Lower leg skin (tissue), 4 donors: ENCODE measurements around the gene SEC61A1. TPM values are rescaled to one million over a fixed set of nuclear protein-coding genes. Genes with fewer than 3 reads are reported as not detected.

Experiments
- DNase-seq, 2 donors: peaks; one replicate each; pipeline ENCODE4 v3.0.0-alpha.2; 2019; ENCODE audit warnings: low spot score in 2 of 2
- H3K4me3 ChIP-seq: fragments of 200-600 bp; sonication (generic); 2 replicates; pipeline ENCODE4 v1.5.1; 2017; ENCODE audit warnings: mild to moderate bottlenecking, low read depth; ENCODE audit not compliant: poor library complexity, severe bottlenecking
- CTCF ChIP-seq, 3 donors: fragments of 450-650 bp; IDR thresholded peaks; one replicate each; pipeline ENCODE4 v1.5.1; 2016; ENCODE audit warnings: antibody characterized with exemption in 3 of 3, mild to moderate bottlenecking in 3 of 3, moderate library complexity in 2 of 3
- POLR2A ChIP-seq, 2 donors: fragments of 450-650 bp; IDR thresholded peaks; one replicate each; pipeline ENCODE4 v1.6.1; 2016 to 2017; ENCODE audit warnings: antibody characterized with exemption in 2 of 2, mild to moderate bottlenecking in 1 of 2, moderate library complexity in 1 of 2
- WGBS, 2 donors: methylation state at CpG; one replicate each; pipeline ENCODE4 v1.1.5; 2018; 5-methylcytosine and 5-hydroxymethylcytosine counted together
- intact Hi-C: fragments of 100-400 bp; cut with DNase I; formaldehyde crosslinking; loops from one replicate; pipeline ENCODE4 v1.15.0; 2023; ENCODE audit warnings: low total_unique reads
- total RNA-seq, 4 donors: library from RNA; depleted of rRNA; stranded (reverse); fragments of >200 nt; gene quantifications; one replicate each; pipeline ENCODE4 v1.1.0, GENCODE V29; 2016

The SEC61A1 gene
- total RNA-seq, 4 donors from 2014 or later = 53.3 to 120 (median 88.9) TPM

DNA sequence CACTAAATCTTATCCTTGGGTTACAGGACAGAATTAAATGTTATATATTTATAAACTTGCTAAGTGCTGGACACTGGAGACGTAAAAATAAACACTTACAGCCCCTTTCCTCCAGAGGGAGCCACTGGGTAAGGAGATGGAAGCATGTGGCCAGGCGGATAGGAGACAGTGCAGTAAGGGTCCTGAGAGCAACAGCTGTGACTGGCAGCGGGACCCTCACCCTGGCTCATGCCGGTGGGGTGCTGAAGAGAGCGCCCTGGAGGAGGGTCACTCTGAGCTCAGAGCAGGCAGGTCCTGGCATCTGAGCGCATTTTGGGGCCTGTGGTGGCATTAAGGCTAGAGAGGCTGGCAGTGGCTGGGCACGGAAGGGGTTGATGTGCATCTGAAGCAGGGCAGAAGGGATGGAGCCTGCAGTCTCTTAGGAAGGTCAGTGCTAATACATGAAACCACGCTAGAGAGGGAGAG is 16.0 kb downstream of the SEC61A1 start:
- TF ChIP-seq CTCF (IDR thresholded peaks at IDR 0.05) = no peak
- TF ChIP-seq POLR2A (IDR thresholded peaks at IDR 0.05) = no peak

DNA sequence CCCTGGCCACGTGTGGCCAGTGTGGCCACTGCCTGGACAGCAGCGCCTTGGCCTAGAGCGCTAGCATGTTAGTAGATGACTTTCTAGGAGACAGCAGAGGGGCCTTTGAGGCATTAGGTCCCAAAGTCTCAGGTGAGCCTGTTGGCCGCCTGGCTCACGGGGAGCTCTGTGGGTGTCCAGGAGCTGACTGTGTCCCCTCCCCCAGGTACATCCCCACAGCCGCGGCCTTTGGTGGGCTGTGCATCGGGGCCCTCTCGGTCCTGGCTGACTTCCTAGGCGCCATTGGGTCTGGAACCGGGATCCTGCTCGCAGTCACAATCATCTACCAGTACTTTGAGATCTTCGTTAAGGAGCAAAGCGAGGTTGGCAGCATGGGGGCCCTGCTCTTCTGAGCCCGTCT is 17.0 kb downstream of the SEC61A1 start:
- no peak for DNase-seq
- TF ChIP-seq POLR2A (IDR thresholded peaks at IDR 0.05) (no peak), CTCF (IDR thresholded peaks at IDR 0.05) (no peak)
- no peak overlapping the region for H3K4me3 ChIP-seq
- 92 to 93% methylated on average over 14 to 15 of the region's 15 CpGs for WGBS, 2 donors
- intact Hi-C loops = no loop called here

More for the DNA sequence above, 16.0 kb downstream of the SEC61A1 start:
- WGBS, 2 donors = 82 to 83% methylated on average over 8 of the region's 8 CpGs
- DNase-seq = no peak
- no peak overlapping the region for H3K4me3 ChIP-seq
- intact Hi-C loops = no loop called here

DNA sequence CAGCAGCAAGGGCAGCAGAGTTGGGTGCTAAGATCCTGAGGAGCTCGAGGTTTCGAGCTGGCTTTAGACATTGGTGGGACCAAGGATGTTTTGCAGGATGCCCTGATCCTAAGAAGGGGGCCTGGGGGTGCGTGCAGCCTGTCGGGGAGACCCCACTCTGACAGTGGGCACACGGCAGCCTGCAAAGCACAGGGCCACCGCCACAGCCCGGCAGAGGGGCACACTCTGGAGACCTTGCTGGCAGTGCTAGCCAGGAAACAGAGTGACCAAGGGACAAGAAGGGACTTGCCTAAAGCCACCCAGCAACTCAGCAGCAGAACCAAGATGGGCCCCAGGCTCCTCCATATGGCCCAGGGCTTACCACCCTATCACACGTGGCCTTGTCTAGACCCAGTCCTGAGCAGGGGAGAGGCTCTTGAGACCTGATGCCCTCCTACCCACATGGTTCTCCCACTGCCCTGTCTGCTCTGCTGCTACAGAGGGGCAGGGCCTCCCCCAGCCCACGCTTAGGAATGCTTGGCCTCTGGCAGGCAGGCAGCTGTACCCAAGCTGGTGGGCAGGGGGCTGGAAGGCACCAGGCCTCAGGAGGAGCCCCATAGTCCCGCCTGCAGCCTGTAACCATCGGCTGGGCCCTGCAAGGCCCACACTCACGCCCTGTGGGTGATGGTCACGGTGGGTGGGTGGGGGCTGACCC is 18.8 kb downstream of the SEC61A1 start:
- WGBS, 2 donors = 90 to 91% methylated on average over 13 of the region's 13 CpGs
- H3K4me3 ChIP-seq = no peak overlapping the region
- intact Hi-C loops = loop anchor here (10.0 kb wide), 1 partner anchor 424 kb away; the partner anchor contains the start of gene GATA2
- TF ChIP-seq CTCF (IDR thresholded peaks at IDR 0.05) (no peak), POLR2A (IDR thresholded peaks at IDR 0.05) (no peak)
- DNase-seq = no peak

GRCh38 chr3:128071771-128072453 is 19.7 kb downstream of the SEC61A1 start:
- no peak for DNase-seq
- H3K4me3 ChIP-seq = no peak overlapping the region
- intact Hi-C loops = loop anchor here (10.0 kb wide), 1 partner anchor 423 kb away; the partner anchor contains the start of gene GATA2
- no peak for TF ChIP-seq POLR2A (IDR thresholded peaks at IDR 0.05)
- no peak for TF ChIP-seq CTCF (IDR thresholded peaks at IDR 0.05)
- 77 to 79% methylated on average over 11 of the region's 11 CpGs for WGBS, 2 donors

DNA sequence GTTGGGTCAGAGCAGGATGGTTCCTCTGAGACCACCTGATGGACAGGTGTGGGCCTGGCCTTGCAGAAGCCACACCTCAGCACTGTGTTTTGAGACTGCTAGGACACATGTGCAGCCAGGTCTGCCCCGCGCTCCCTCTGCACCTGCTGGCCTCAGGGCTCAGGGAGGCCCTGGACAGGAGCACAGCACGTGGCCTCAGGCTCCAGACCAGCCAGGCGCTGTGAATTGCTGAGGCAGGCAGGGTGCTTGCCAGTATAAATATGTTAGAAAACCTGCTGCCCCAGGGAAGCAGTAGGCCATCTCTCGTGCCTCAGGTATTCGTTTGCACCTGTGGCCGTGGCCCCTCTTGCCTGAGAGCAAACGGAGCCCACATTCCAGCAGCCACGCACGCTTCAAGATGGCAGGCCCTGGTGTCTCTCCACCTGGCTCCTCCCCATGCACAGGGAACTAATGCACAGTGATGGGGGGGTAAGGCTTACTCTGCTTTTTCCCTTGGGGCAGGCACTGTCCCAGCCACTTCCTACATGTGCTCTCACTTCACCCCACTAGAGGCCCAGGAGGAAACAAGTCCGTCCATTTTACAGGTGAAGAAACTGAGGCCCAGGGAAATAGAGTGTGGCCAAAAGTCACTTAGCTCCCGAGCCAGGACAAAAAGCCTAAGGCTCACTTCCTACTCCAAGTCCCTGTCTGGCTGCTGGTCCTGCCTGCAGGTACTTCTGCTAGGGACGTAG is 20.4 kb downstream of the SEC61A1 start:
- no peak overlapping the region for H3K4me3 ChIP-seq
- WGBS, 2 donors = 78 to 88% methylated on average over 9 to 13 of the region's 13 CpGs
- TF ChIP-seq CTCF (IDR thresholded peaks at IDR 0.05) = no peak
- no peak for TF ChIP-seq POLR2A (IDR thresholded peaks at IDR 0.05)
- DNase-seq = no peak
- intact Hi-C loops = loop anchor here (10.0 kb wide), 1 partner anchor 422 kb away; the partner anchor contains the start of gene GATA2
